ENCODE measurements around the gene PHKA1. TPM values are rescaled to one million over a fixed set of nuclear protein-coding genes. Genes with fewer than 3 reads are reported as not detected.
A peak's percentile ranks its signal among the peaks of the same experiment; 100 is the strongest.

Gene PHKA1
- total and polyA plus RNA-seq, 2 donors (not counting 3 experiments of a cell fraction or from before 2014, with no cell fraction given) = 3.3 to 5.5 TPM

DNA sequence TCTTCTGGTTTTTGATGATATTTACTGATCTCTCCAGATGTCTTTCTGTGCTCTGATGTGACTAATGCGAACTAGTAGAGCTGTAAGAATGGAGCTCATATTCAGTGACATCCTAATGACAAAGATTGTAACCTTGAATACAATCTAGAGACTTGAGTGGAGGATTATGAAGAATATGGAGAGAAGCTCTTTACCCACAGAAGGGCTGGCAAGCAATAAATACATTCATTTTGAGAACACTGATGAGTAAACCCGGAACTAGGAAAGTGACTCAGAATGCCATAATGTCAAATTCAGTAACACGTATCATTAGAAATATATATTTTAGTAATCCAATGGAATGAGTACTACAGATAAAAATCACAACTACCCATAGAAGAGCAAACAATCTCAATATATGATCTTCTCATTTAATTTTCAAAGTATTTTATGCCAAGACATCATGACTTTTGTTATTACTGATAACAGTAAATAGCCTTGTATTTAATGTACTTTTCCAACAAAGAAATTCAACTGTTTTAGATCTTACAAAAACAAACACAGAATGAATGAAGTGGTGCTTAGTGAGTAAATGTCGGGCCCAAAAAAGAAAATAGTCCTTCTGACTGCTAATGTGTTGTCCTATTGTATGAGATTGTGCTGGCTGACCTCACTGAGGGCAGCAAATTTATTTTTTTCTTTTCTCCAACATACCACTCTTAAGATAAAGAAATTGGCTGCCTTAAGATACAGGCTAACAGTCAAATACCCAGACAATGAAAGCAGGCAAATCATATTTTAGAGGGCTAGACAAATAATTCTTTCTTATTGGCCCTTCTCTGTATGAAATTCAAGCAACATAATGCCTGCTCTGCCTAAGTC is 92.3 kb downstream of the PHKA1 start:
- peak overlapping the region; percentile 56 for H3K9ac ChIP-seq (replicated peaks; ENCODE audit: extremely low read depth, insufficient read depth, low read length)
- H3K9me1 ChIP-seq (replicated peaks; ENCODE audit: control insufficient read depth, extremely low read depth, insufficient read depth, low read length) = no peaks in the 10 kb centered on the region
- ChIA-PET CTCF (no interaction called here), POLR2A (no interaction called here)
- H3K79me2 ChIP-seq (ENCODE audit: control insufficient read depth, insufficient read depth, low read length) = no peaks in the 10 kb centered on the region
- FAIRE-seq = peak; percentile 96
- H4K20me1 ChIP-seq (replicated peaks; ENCODE audit: control insufficient read depth, extremely low read depth, insufficient read depth, low read length) = no peaks in the 10 kb centered on the region
- no peaks in the 10 kb centered on the region for H3K27me3 ChIP-seq (ENCODE audit: control insufficient read depth in 2 of 2, insufficient read depth in 2 of 2, low read length in 2 of 2)
- H3K4me2 ChIP-seq (ENCODE audit: insufficient read depth, low read length) = peak overlapping the region; percentile 74
- intact Hi-C loops (cut with micrococcal nuclease) (loop anchor here (5.0 kb wide), 2 partner anchors 50 to 90 kb away; partner anchors contain the start of genes HDAC8 and PHKA1), dilution Hi-C loops (cut with MboI; ENCODE audit: extremely low pct_ligation_motif_present, low sequenced_read_pairs) (no loop called here)
- peak; percentile 66 for DNase-seq (ENCODE audit: low read depth, low spot score)
- H3K36me3 ChIP-seq (ENCODE audit: control insufficient read depth in 2 of 2, extremely low read depth in 1 of 2, insufficient read depth in 2 of 2, low read length in 2 of 2) = no peaks in the 10 kb centered on the region
- no peak overlapping the region for H2AFZ ChIP-seq (ENCODE audit: low read depth, low read length)
- peak overlapping the region; percentile 88 for H3K27ac ChIP-seq (ENCODE audit: insufficient read depth, low read depth, low read length)
- no TSS peak for BruUV-seq (replicated peaks)
- peak overlapping the region in 1 of 3 experiments; percentile 33 for H3K4me3 ChIP-seq (replicated peaks in 1 of 3; ENCODE audit: insufficient read depth in 1 of 3, low read depth in 1 of 3, low read length in 3 of 3)
- H3K4me1 ChIP-seq (ENCODE audit: control insufficient read depth, extremely low read depth, insufficient read depth, low read length) = peaks cover 31% of the 10 kb centered on the region
- TF ChIP-seq MYC (IDR thresholded peaks at IDR 0.05; ENCODE audit: low read depth, low read length) (no peak), GATA2 (IDR thresholded peaks at IDR 0.05; ENCODE audit: insufficient read depth, insufficient read length, low read depth, low read length) (peak; percentile 79), EZH2 (IDR thresholded peaks at IDR 0.05; ENCODE audit: borderline replicate concordance, low read depth, low read length, severe bottlenecking) (no peak), POLR2A (IDR thresholded peaks at IDR 0.05; ENCODE audit: low read depth, low read length) (no peak), JUN (IDR thresholded peaks at IDR 0.05; ENCODE audit: borderline replicate concordance, insufficient read depth, insufficient read length, low read depth) (peak; percentile 61), POLR2AphosphoS5 (IDR thresholded peaks at IDR 0.05; ENCODE audit: insufficient read depth, low read depth, low read length) (no peak), FOS (IDR thresholded peaks at IDR 0.05; ENCODE audit: borderline replicate concordance, insufficient read depth, low read length) (peak; percentile 73)
- TF ChIP-seq, protein P1, sequence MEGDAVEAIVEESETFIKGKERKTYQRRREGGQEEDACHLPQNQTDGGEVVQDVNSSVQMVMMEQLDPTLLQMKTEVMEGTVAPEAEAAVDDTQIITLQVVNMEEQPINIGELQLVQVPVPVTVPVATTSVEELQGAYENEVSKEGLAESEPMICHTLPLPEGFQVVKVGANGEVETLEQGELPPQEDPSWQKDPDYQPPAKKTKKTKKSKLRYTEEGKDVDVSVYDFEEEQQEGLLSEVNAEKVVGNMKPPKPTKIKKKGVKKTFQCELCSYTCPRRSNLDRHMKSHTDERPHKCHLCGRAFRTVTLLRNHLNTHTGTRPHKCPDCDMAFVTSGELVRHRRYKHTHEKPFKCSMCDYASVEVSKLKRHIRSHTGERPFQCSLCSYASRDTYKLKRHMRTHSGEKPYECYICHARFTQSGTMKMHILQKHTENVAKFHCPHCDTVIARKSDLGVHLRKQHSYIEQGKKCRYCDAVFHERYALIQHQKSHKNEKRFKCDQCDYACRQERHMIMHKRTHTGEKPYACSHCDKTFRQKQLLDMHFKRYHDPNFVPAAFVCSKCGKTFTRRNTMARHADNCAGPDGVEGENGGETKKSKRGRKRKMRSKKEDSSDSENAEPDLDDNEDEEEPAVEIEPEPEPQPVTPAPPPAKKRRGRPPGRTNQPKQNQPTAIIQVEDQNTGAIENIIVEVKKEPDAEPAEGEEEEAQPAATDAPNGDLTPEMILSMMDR (IDR thresholded peaks at IDR 0.05; ENCODE audit: extremely low read depth in 1 of 2, insufficient read depth in 1 of 2, low read depth in 1 of 2, low read length in 2 of 2) = no peak
- TF ChIP-seq, protein P2, sequence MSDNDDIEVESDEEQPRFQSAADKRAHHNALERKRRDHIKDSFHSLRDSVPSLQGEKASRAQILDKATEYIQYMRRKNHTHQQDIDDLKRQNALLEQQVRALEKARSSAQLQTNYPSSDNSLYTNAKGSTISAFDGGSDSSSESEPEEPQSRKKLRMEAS (IDR thresholded peaks at IDR 0.05; ENCODE audit: insufficient read depth, insufficient read length) = no peak
- H3K9me3 ChIP-seq (replicated peaks; ENCODE audit: control insufficient read depth, insufficient read depth, low read length) = no peaks in the 10 kb centered on the region

Measured in endothelial cell of umbilical vein (primary cell).